ENCODE results near the gene MRI1. TPM values are rescaled to one million over a fixed set of nuclear protein-coding genes. Genes with fewer than 3 reads are reported as not detected.
A peak's percentile ranks its signal among the peaks of the same experiment; 100 is the strongest.

Gene MRI1
- total RNA-seq, 6 donors from 2014 or later: 29.4 to 155 (median 42.3) TPM

DNA sequence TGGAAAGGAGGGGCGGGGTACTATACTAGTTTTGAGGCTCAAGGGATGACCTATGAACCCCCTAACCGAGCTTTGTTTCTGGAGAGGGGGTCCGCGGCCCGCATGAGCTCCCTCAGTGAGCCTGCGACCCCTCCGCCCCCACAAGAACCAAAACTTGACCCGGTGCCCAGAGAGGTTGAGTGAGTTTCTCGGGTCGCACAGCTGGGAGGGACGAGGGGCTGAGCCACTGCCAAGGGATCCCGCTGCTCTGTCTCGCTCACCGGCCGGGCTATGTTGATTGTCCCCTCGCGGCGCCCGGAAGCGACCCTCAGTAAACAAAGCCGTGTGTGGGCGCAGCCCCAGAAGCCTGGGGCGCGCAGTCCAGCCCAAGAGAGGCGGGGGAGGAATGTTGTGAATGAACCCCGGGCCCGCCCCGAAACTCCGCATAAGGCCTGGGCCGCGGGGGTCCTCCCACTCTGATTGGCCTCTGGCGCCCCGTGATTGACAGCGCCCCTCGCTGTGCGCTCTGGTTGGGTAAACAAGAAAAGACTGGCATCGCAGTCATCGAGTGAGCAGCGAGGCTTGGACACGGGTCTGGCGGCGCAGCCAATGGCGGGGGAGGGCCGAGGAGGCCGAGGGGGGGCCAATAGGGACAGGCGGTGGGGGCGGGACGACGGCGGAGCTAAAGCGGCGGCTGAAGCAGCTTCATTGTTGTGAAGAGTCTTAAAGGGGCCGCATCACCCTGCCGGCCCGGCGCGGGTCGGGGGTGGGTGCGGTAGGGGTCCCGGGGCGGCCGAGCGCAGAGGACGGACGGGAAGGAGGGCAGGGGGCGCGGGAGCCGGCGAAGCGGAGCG, 30.7 kb downstream of the MRI1 start, which contains the start of gene ZSWIM4:
TSS of gene ZSWIM4 (plus strand) at position 687 of the 833 bp plus-strand sequence. CDS start 206 bp downstream, outside the sequence.
- 3 to 6% methylated on average over 7 to 42 of the region's 71 CpGs for WGBS, 2 donors
- Histone ChIP-seq H3K4me1 (peaks cover 24 to 45% (median 33%) of the 10 kb centered on the region in 4 donors), H3K4me3 (peak within 1 kb of the TSS; percentile 66 to 88 (median 78)), H3K27ac (peak within 1 kb of the TSS; percentile 91 to 96 (median 92)), H3K9me3 (no peaks in the 10 kb centered on the region), H3K36me3 (peaks cover 0 to 3% (median 0%) of the 10 kb centered on the region in 4 donors), H3K27me3 (no peaks in the 10 kb centered on the region)
- ATAC-seq (ENCODE audit: low FRiP score in 2 of 2) (peak; percentile 96 to 99), DNase-seq (peak; percentile 98 to 99)
- TF ChIP-seq EP300 (IDR thresholded peaks at IDR 0.05) (no peak), POLR2A (IDR thresholded peaks at IDR 0.05) (peak in 2 of 4 donors; percentile 54 to 79), POLR2AphosphoS5 (IDR thresholded peaks at IDR 0.05) (peak; percentile 14 to 61)
- TF ChIP-seq, protein P1, sequence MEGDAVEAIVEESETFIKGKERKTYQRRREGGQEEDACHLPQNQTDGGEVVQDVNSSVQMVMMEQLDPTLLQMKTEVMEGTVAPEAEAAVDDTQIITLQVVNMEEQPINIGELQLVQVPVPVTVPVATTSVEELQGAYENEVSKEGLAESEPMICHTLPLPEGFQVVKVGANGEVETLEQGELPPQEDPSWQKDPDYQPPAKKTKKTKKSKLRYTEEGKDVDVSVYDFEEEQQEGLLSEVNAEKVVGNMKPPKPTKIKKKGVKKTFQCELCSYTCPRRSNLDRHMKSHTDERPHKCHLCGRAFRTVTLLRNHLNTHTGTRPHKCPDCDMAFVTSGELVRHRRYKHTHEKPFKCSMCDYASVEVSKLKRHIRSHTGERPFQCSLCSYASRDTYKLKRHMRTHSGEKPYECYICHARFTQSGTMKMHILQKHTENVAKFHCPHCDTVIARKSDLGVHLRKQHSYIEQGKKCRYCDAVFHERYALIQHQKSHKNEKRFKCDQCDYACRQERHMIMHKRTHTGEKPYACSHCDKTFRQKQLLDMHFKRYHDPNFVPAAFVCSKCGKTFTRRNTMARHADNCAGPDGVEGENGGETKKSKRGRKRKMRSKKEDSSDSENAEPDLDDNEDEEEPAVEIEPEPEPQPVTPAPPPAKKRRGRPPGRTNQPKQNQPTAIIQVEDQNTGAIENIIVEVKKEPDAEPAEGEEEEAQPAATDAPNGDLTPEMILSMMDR (IDR thresholded peaks at IDR 0.05): no peak

DNA sequence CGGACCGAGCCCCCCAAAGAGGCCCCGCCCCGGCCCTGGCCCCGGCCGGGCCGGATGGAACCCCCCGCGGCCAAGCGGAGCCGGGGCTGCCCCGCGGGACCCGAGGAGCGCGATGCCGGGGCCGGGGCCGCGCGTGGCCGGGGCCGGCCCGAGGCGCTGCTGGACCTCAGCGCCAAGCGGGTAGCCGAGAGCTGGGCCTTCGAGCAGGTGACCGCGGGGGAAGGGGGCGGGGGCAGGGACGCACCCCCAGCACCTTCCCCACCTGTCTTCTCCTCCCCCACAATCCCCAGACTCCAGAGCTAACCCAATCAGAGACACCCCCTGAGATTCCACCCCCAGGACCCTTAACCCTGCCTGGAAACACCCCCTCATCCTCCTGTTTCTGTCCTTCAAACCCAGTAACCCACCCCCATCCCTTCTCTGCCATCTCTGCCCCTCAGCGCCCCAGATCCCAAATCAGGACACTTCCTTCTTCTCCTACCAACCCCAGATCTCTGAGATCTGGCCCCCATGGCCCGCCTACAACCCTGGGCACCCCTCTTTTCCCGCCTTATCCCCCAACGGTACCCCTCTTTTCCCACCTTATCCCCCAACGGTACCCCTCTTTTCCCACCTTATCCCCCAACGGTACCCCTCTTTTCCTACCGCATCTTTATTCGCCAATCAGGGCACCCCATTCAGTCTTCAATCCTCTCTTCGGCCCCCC, 31.4 kb downstream of the MRI1 start:
- Histone ChIP-seq H3K4me3 (peak overlapping the region; percentile 58 to 88 (median 76)), H3K9me3 (no peaks in the 10 kb centered on the region), H3K27me3 (no peaks in the 10 kb centered on the region), H3K4me1 (peaks cover 24 to 45% (median 32%) of the 10 kb centered on the region in 4 donors), H3K36me3 (peaks cover 0 to 3% (median 0%) of the 10 kb centered on the region in 4 donors), H3K27ac (peak overlapping the region; percentile 91 to 96 (median 92))
- 7 to 18% methylated on average over 9 to 20 of the region's 42 CpGs for WGBS, 2 donors
- TF ChIP-seq POLR2AphosphoS5 (IDR thresholded peaks at IDR 0.05) (no peak), POLR2A (IDR thresholded peaks at IDR 0.05) (peak in 2 of 4 donors; percentile 4 to 15), EP300 (IDR thresholded peaks at IDR 0.05) (no peak)
- TF ChIP-seq, protein P1 (IDR thresholded peaks at IDR 0.05): no peak
- peak in 1 of 2 donors; percentile 62 for DNase-seq
- peak in 1 of 2 donors; percentile 13 for ATAC-seq (ENCODE audit: low FRiP score in 2 of 2)

DNA sequence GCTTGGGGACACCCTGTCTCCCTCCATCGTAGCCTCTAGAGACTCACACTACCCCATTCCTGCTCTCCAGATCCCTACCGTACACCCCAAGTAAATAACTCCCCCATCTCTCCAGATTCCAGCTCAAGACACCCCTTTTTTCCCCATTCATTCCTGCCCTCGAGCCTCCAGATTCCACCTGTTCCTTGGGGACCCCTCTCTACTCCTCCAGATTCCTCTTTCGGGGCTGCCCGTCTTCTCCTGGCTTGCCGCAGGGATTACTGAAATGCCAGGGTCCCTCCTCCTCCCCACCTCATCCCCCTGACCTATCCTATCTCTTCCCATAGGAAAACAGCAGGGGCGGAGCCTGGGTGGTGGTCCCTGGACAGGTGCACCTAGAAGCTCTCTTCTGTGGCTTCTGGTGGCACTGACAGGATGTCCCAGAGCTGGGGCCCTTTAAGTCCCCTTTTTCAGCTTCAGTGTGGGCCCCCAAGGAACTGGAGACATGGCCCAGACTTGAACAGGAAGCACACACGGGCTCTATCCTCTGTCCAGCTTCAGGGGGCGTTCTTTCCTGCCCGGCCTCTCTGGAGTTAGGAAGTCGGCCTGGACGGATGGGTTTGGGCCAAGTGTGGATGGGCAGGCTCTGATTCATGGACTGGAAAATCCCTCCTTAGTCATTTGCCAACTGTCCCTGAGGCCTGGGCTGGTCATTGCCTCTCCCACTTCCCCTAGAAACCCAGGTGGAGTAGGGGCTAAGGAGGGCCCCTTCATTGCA, 32.2 kb downstream of the MRI1 start:
- peaks cover 0 to 6% (median 0%) of the 10 kb centered on the region in 4 donors for H3K36me3 ChIP-seq
- TF ChIP-seq, protein P1 (IDR thresholded peaks at IDR 0.05): peak in 2 of 6 experiments; percentile 8 to 11
- peak in 1 of 4 donors; percentile 45 for TF ChIP-seq EP300 (IDR thresholded peaks at IDR 0.05)
- TF ChIP-seq POLR2AphosphoS5 (IDR thresholded peaks at IDR 0.05): peak; percentile 65 to 74
- TF ChIP-seq POLR2A (IDR thresholded peaks at IDR 0.05): peak in 1 of 4 donors; percentile 38
- ATAC-seq (ENCODE audit: low FRiP score in 2 of 2) (peak in 1 of 2 donors; percentile 56), DNase-seq (peak in 1 of 2 donors; percentile 85)
- H3K4me1 ChIP-seq: peaks cover 24 to 45% (median 32%) of the 10 kb centered on the region in 4 donors
- H3K4me3 ChIP-seq: peak overlapping the region; percentile 58 to 88 (median 76)
- H3K27ac ChIP-seq: peak overlapping the region; percentile 91 to 96 (median 92)
- no peaks in the 10 kb centered on the region for H3K27me3 ChIP-seq
- WGBS, 2 donors: 10 to 18% methylated on average over 7 to 12 of the region's 12 CpGs
- no peaks in the 10 kb centered on the region for H3K9me3 ChIP-seq

- DNase-seq: no peak
- H3K27me3 ChIP-seq: no peaks in the 10 kb centered on the region
- no peaks in the 10 kb centered on the region for H3K9me3 ChIP-seq
- no peak for ATAC-seq (ENCODE audit: low FRiP score in 2 of 2)
- peak overlapping the region in 1 of 4 donors; percentile 85 for H3K4me3 ChIP-seq
- WGBS, 2 donors: 32 to 66% methylated on average over 3 to 4 of the region's 4 CpGs
- H3K36me3 ChIP-seq: peaks cover 0 to 6% (median 0%) of the 10 kb centered on the region in 4 donors
- H3K4me1 ChIP-seq: peaks cover 24 to 45% (median 32%) of the 10 kb centered on the region in 4 donors
- H3K27ac ChIP-seq: peak overlapping the region; percentile 91 to 96 (median 92)
- TF ChIP-seq POLR2AphosphoS5 (IDR thresholded peaks at IDR 0.05) (no peak), EP300 (IDR thresholded peaks at IDR 0.05) (no peak)
- TF ChIP-seq, protein P1 (IDR thresholded peaks at IDR 0.05): no peak
Observed at GRCh38 chr19:13797058-13797440, 32.7 kb downstream of the MRI1 start.
